H9 (cell line): ENCODE measurements around the gene CHCHD6. TPM values are rescaled to one million over a fixed set of nuclear protein-coding genes. Genes with fewer than 3 reads are reported as not detected.

Experiments used
- DNase-seq: peaks from one replicate; pipeline ENCODE4 v3.0.0-alpha.2; 2017
- H2AFZ ChIP-seq: one replicate; pipeline ENCODE4 v1.6.1; 2013; ENCODE audit warnings: mild to moderate bottlenecking, low read length, control low read depth, moderate library complexity
- H2AK5ac ChIP-seq: 2 replicates; pipeline ENCODE4 v1.6.1; 2013; ENCODE audit warnings: low read length, control low read depth, mixed read lengths; ENCODE audit not compliant: insufficient read length
- H2BK120ac ChIP-seq: one replicate; pipeline ENCODE4 v1.6.1; 2013; ENCODE audit warnings: low read depth, mild to moderate bottlenecking, low read length, control low read depth, inconsistent platforms; ENCODE audit not compliant: poor library complexity, severe bottlenecking
- H2BK12ac ChIP-seq: 2 replicates; pipeline ENCODE4 v1.6.1; 2013; ENCODE audit warnings: low read length, control low read depth, mixed read lengths, low read depth; ENCODE audit not compliant: insufficient read length
- H2BK15ac ChIP-seq: 2 replicates; pipeline ENCODE4 v1.6.1; 2013; ENCODE audit warnings: low read depth, low read length, control low read depth
- H2BK20ac ChIP-seq: one replicate; pipeline ENCODE4 v1.6.1; 2013; ENCODE audit warnings: low read depth, mild to moderate bottlenecking, low read length, control low read depth, inconsistent platforms; ENCODE audit not compliant: poor library complexity, severe bottlenecking
- H2BK5ac ChIP-seq: 2 replicates; pipeline ENCODE4 v1.6.1; 2013; ENCODE audit warnings: low read length, control low read depth, mixed read lengths; ENCODE audit not compliant: insufficient read length
- H3K14ac ChIP-seq: 2 replicates; pipeline ENCODE4 v1.6.1; 2013; ENCODE audit warnings: low read length, control low read depth; ENCODE audit not compliant: insufficient read depth
- H3K18ac ChIP-seq: 2 replicates; pipeline ENCODE4 v1.6.1; 2013; ENCODE audit warnings: low read depth, mild to moderate bottlenecking, mixed read lengths, low read length, control low read depth; ENCODE audit not compliant: insufficient read length
- H3K23ac ChIP-seq: 2 replicates; pipeline ENCODE4 v1.6.1; 2013; ENCODE audit warnings: low read length, control low read depth, mixed read lengths, low read depth; ENCODE audit not compliant: insufficient read length
- H3K23me2 ChIP-seq: 2 replicates; pipeline ENCODE4 v1.6.1; 2013; ENCODE audit warnings: low read depth, mild to moderate bottlenecking, mixed read lengths, low read length, control low read depth; ENCODE audit not compliant: insufficient read length, poor library complexity, severe bottlenecking
- H3K27ac ChIP-seq: 2 replicates; pipeline ENCODE4 v1.5.1; 2013; ENCODE audit warnings: low read length, control low read depth, mixed read lengths, low read depth; ENCODE audit not compliant: insufficient read length
- H3K27me3 ChIP-seq: 2 replicates; pipeline ENCODE4 v1.6.1; 2013; ENCODE audit warnings: low read length, control low read depth, inconsistent platforms; ENCODE audit not compliant: insufficient read depth
- H3K4ac ChIP-seq: 2 replicates; pipeline ENCODE4 v1.6.1; 2013; ENCODE audit warnings: low read depth, mild to moderate bottlenecking, control low read depth, inconsistent platforms, low read length, moderate library complexity
- H3K4me1 ChIP-seq: 2 replicates; pipeline ENCODE4 v1.6.1; 2013; ENCODE audit warnings: low read length, control low read depth, inconsistent platforms; ENCODE audit not compliant: insufficient read depth
- H3K4me2 ChIP-seq: 2 replicates; pipeline ENCODE4 v1.6.1; 2013; ENCODE audit warnings: low read length, control low read depth, mixed read lengths; ENCODE audit not compliant: insufficient read length, insufficient read depth
- H3K56ac ChIP-seq: 2 replicates; pipeline ENCODE4 v1.6.1; 2013; ENCODE audit warnings: low read depth, mild to moderate bottlenecking, mixed read lengths, low read length, control low read depth; ENCODE audit not compliant: insufficient read length
- H3K79me1 ChIP-seq: 2 replicates; pipeline ENCODE4 v1.6.1; 2013; ENCODE audit warnings: low read depth, mild to moderate bottlenecking, moderate library complexity, low read length, control low read depth, inconsistent platforms; ENCODE audit not compliant: insufficient read depth, poor library complexity, severe bottlenecking
- H3K79me2 ChIP-seq: 2 replicates; pipeline ENCODE4 v1.6.1; 2013; ENCODE audit warnings: low read length, control low read depth, inconsistent platforms; ENCODE audit not compliant: insufficient read depth
- H3K9ac ChIP-seq: 2 replicates; pipeline ENCODE4 v1.6.1; 2013; ENCODE audit warnings: low read length, control low read depth, mixed read lengths; ENCODE audit not compliant: insufficient read length; ENCODE audit errors: extremely low read depth
- H3K9me3 ChIP-seq: one replicate; pipeline ENCODE4 v1.6.1; 2013; ENCODE audit warnings: low read depth, low read length, inconsistent platforms; ENCODE audit not compliant: control insufficient read depth
- H3T11ph ChIP-seq: one replicate; pipeline ENCODE4 v1.6.1; 2013; ENCODE audit warnings: mild to moderate bottlenecking, low read length, control low read depth, inconsistent platforms
- H4K20me1 ChIP-seq: one replicate; pipeline ENCODE4 v1.6.1; 2013; ENCODE audit not compliant: control insufficient read depth, insufficient read length, insufficient read depth
- H4K5ac ChIP-seq: 2 replicates; pipeline ENCODE4 v1.6.1; 2013; ENCODE audit warnings: low read depth, mild to moderate bottlenecking, mixed read lengths, low read length, control low read depth; ENCODE audit not compliant: insufficient read length
- H4K8ac ChIP-seq: replicated peaks from 2 replicates; pipeline ENCODE4 v1.6.1; 2013; ENCODE audit warnings: low read length, control low read depth, mixed read lengths, low read depth; ENCODE audit not compliant: insufficient read length
- H4K91ac ChIP-seq: 2 replicates; pipeline ENCODE4 v1.6.1; 2013; ENCODE audit warnings: low read depth, mild to moderate bottlenecking, moderate library complexity, mixed read lengths, low read length, control low read depth; ENCODE audit not compliant: insufficient read length
- H3K27ac Mint-ChIP-seq, 3 experiments: 2 replicates in 2 of 3; 3 replicates in 1 of 3; pipeline ENCODE4 v1.8.0; 2020 to 2021; ENCODE audit warnings: mixed read lengths in 3 of 3, mild to moderate bottlenecking in 1 of 3, moderate library complexity in 1 of 3
- H3K27me3 Mint-ChIP-seq: 2 replicates; pipeline ENCODE4 v1.8.0; 2021; ENCODE audit warnings: low read depth, mild to moderate bottlenecking, moderate library complexity, mixed read lengths
- H3K36me3 Mint-ChIP-seq, 3 experiments: 2 replicates in 2 of 3; 3 replicates in 1 of 3; pipeline ENCODE4 v1.8.0; 2020 to 2021; ENCODE audit warnings: low read depth in 3 of 3, mixed read lengths in 3 of 3; ENCODE audit not compliant: insufficient read depth in 1 of 3
- H3K4me1 Mint-ChIP-seq, 2 experiments: 2 replicates each; pipeline ENCODE4 v1.8.0; 2020; ENCODE audit warnings: mixed read lengths in 2 of 2
- H3K4me3 Mint-ChIP-seq, 2 experiments: 2 replicates in 1 of 2; 3 replicates in 1 of 2; pipeline ENCODE4 v1.8.0; 2020 to 2021; ENCODE audit warnings: mild to moderate bottlenecking in 2 of 2, mixed read lengths in 2 of 2, moderate library complexity in 1 of 2
- H3K9me3 Mint-ChIP-seq, 2 experiments: 2 replicates in 1 of 2; 3 replicates in 1 of 2; pipeline ENCODE4 v1.8.0; 2020; ENCODE audit warnings: mild to moderate bottlenecking in 2 of 2, mixed read lengths in 2 of 2, moderate library complexity in 1 of 2
- WGBS: extraction: QIAGEN DNeasy Blood & Tissue Kit; methylation state at CpG from one replicate; pipeline ENCODE4 v1.1.7; 2013; ENCODE audit warnings: missing lambda C conversion rate, low lambda C conversion rate, mixed read lengths; ENCODE audit not compliant: insufficient read length; ENCODE audit errors: extremely low coverage; 5-methylcytosine and 5-hydroxymethylcytosine counted together
- total RNA-seq: library from RNA; stranded (reverse); gene quantifications from 2 replicates; pipeline ENCODE4 v1.2.1, GENCODE V29; 2021
- TF ChIP-seq, protein P1 (sequence below): fragments of 200-600 bp; sonication (generic); conservative IDR thresholded peaks from 3 replicates; pipeline ENCODE4 v1.8.0; 2021; ENCODE audit warnings: antibody characterized with exemption, mild to moderate bottlenecking

The CHCHD6 gene
- total RNA-seq, 1 experiment from 2014 or later: 34.2 TPM

DNA sequence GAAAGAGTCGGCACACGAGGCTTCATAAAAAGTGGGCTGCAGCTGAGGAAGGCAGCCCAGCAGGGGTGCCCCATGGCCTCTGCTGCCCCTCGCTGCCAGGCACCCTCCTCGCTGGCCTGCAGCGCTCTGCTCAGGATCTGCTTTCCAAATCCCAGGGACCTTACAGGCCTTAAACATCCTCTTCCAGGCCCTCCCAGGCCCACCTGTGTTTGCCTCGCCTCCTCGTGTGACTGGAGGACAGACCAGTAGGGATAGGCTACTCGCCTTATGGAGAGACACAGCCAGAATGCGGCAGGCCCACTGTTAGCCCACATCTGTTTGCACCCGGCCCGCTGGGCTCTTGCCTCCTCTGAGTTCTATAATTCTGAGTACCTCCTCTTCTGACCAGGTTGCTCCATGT, 154.4 kb downstream of the CHCHD6 start:
- no peaks in the 10 kb centered on the region for H3K9me3 ChIP-seq

More for the DNA sequence above, 154.4 kb downstream of the CHCHD6 start:
- no peak overlapping the region for H4K91ac ChIP-seq
- no peaks in the 10 kb centered on the region for H3K27me3 ChIP-seq
- no peak overlapping the region for H3K56ac ChIP-seq
- H4K5ac ChIP-seq: no peak overlapping the region
- H3K4me1 ChIP-seq: peaks cover 2% of the 10 kb centered on the region; the same call in 1 of the 2 replicates
- no peak overlapping the region for H2BK120ac ChIP-seq
- H3K4me2 ChIP-seq: no peak overlapping the region
- no peak overlapping the region for H4K8ac ChIP-seq
- Mint-ChIP-seq H3K4me1 (peaks cover 47 to 51% of the 10 kb centered on the region in 2 experiments), H3K9me3 (peaks cover 0 to 1% of the 10 kb centered on the region in 2 experiments; a peak in 1 of 5 replicates), H3K27ac (peak overlapping the region; percentile 26 to 71 (median 33); a peak in 4 of 7 replicates), H3K27me3 (peaks cover 1% of the 10 kb centered on the region; the same call in 1 of the 2 replicates), H3K4me3 (no peak overlapping the region), H3K36me3 (peaks cover 0 to 3% (median 1%) of the 10 kb centered on the region in 3 experiments; a peak in 3 of 7 replicates)
- no peak overlapping the region for H3K4ac ChIP-seq
- no peak overlapping the region for H3K9ac ChIP-seq
- DNase-seq: no peak
- no peak overlapping the region for H2AFZ ChIP-seq
- H3K23me2 ChIP-seq: no peaks in the 10 kb centered on the region
- H3K79me1 ChIP-seq: no peaks in the 10 kb centered on the region
- no peak overlapping the region for H3K23ac ChIP-seq
- no peak overlapping the region for H3K27ac ChIP-seq
- no peak overlapping the region for H2BK12ac ChIP-seq
- no peak overlapping the region for H2BK20ac ChIP-seq
- H4K20me1 ChIP-seq: no peaks in the 10 kb centered on the region
- H2BK15ac ChIP-seq: no peak overlapping the region
- no CpG with 5 or more reads among the region's 11 CpGs for WGBS
- no peak overlapping the region for H3K14ac ChIP-seq
- H3K79me2 ChIP-seq: no peaks in the 10 kb centered on the region
- no peak overlapping the region for H2BK5ac ChIP-seq
- TF ChIP-seq, protein P1, sequence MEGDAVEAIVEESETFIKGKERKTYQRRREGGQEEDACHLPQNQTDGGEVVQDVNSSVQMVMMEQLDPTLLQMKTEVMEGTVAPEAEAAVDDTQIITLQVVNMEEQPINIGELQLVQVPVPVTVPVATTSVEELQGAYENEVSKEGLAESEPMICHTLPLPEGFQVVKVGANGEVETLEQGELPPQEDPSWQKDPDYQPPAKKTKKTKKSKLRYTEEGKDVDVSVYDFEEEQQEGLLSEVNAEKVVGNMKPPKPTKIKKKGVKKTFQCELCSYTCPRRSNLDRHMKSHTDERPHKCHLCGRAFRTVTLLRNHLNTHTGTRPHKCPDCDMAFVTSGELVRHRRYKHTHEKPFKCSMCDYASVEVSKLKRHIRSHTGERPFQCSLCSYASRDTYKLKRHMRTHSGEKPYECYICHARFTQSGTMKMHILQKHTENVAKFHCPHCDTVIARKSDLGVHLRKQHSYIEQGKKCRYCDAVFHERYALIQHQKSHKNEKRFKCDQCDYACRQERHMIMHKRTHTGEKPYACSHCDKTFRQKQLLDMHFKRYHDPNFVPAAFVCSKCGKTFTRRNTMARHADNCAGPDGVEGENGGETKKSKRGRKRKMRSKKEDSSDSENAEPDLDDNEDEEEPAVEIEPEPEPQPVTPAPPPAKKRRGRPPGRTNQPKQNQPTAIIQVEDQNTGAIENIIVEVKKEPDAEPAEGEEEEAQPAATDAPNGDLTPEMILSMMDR: no peak
- no peak overlapping the region for H3T11ph ChIP-seq
- no peak overlapping the region for H2AK5ac ChIP-seq
- H3K18ac ChIP-seq: no peak overlapping the region
